ENCODE results near the gene LMF2. TPM values are rescaled to one million over a fixed set of nuclear protein-coding genes. Genes with fewer than 3 reads are reported as not detected.

The LMF2 gene
- total and polyA plus RNA-seq, 2 of the 8 experiments (the other 6 are each of a cell fraction or from before 2014, with no cell fraction given): 34.3 to 62.9 TPM

DNA sequence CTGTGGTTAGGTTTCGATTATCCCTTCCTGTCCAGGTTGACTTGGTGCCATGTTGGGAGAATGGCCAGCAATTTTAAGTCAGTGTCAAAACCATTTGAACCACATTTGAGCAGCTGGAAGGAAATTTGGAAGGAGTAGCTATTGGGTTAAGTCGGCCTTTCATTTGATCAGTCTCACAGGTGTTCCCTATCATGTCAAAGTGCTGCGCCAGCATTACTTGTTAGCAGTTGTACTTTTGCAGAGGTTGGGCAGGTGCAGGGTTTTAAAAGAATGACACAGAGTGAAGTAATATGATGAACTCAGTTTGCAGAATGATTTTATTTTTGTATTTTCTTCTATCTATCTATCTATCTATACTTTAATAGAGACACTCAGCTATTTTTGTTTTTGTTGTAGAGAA is 28.7 kb upstream of the LMF2 start:
- peaks cover 13 to 24% (median 21%) of the 10 kb centered on the region in 4 experiments for H3K27me3 ChIP-seq (replicated peaks in 1 of 4; ENCODE audit: control insufficient read depth in 3 of 4, extremely low read depth in 1 of 4, insufficient read depth in 3 of 4, low read length in 3 of 4)
- H3K79me2 ChIP-seq (ENCODE audit: control insufficient read depth in 1 of 2, insufficient read depth in 2 of 2, low read length in 2 of 2): no peaks in the 10 kb centered on the region
- TF ChIP-seq POLR2AphosphoS5 (IDR thresholded peaks at IDR 0.05; ENCODE audit: low read depth, low read length) (no peak), GABPA (IDR thresholded peaks at IDR 0.05; ENCODE audit: borderline replicate concordance, insufficient read depth, low read length) (no peak), RFX5 (IDR thresholded peaks at IDR 0.05; ENCODE audit: borderline replicate concordance, low read depth, low read length) (no peak), EZH2 (IDR thresholded peaks at IDR 0.05; ENCODE audit: low read depth, low read length, severe bottlenecking) (no peak)

More for the DNA sequence above, 28.7 kb upstream of the LMF2 start:
- no peak overlapping the region for H2BK15ac ChIP-seq (ENCODE audit: low read length)
- no peaks in the 10 kb centered on the region for H3K9me3 ChIP-seq (ENCODE audit: insufficient read depth in 2 of 2, low read depth in 1 of 2, low read length in 1 of 2)
- WGBS, 2 experiments (ENCODE audit: extremely low coverage in 1 of 2, insufficient coverage in 1 of 2, insufficient read length in 1 of 2, insufficient replicate concordance in 2 of 2, low coverage in 1 of 2, low lambda C conversion rate in 2 of 2, missing lambda C conversion rate in 1 of 2): 92% methylated on average over 3 of the region's 3 CpGs; no CpG with 5 or more reads in 1 of the 2 experiments
- no peak overlapping the region for H3K4ac ChIP-seq (replicated peaks; ENCODE audit: insufficient read length, low read depth, low read length)
- peaks cover 10% of the 10 kb centered on the region; the same call in 1 of the 2 replicates for H3K23me2 ChIP-seq (ENCODE audit: low read depth, low read length)
- H3K23ac ChIP-seq (ENCODE audit: insufficient read length): no peak overlapping the region
- H3K14ac ChIP-seq (ENCODE audit: insufficient read length): no peak overlapping the region
- H2BK120ac ChIP-seq (replicated peaks; ENCODE audit: low read depth, low read length): no peak overlapping the region
- no peak overlapping the region for H4K5ac ChIP-seq (ENCODE audit: insufficient read length, low read depth, low read length)
- H3K56ac ChIP-seq (replicated peaks; ENCODE audit: insufficient read length, low read depth, low read length): no peak overlapping the region
- H4K91ac ChIP-seq (replicated peaks; ENCODE audit: insufficient read length, low read length): no peak overlapping the region
- H2BK5ac ChIP-seq (ENCODE audit: low read depth, low read length): no peak overlapping the region
- H4K8ac ChIP-seq (ENCODE audit: extremely low read depth, insufficient read depth, low read length): no peak overlapping the region
- ChIA-PET POLR2A (ENCODE audit: partially characterized antibody) (no interaction called here), CTCF (ENCODE audit: partially characterized antibody) (interaction anchor here (1.0 to 6.6 kb wide), 6 partner anchors 9 to 160 kb away, joined by 3 to 36 read pairs (median 4); partner anchors contain the start of genes KLHDC7B and SCO2)
- H4K20me1 ChIP-seq (replicated peaks in 1 of 2; ENCODE audit: control insufficient read depth in 1 of 2, insufficient read depth in 2 of 2, low read length in 2 of 2): no peaks in the 10 kb centered on the region
- H2BK20ac ChIP-seq (ENCODE audit: low read length): no peak overlapping the region
- no peak overlapping the region for H3K27ac ChIP-seq (ENCODE audit: low read depth, low read length)
- H3K79me1 ChIP-seq (ENCODE audit: low read depth, low read length): no peaks in the 10 kb centered on the region
- FAIRE-seq: no peak
- H3K36me3 ChIP-seq (ENCODE audit: control insufficient read depth in 2 of 4, insufficient read depth in 4 of 4, low read length in 3 of 4): no peaks in the 10 kb centered on the region
- no peak overlapping the region for H3K4me2 ChIP-seq (ENCODE audit: insufficient read depth in 1 of 2, low read depth in 2 of 2, low read length in 2 of 2)
- no peak overlapping the region for H3K4me3 ChIP-seq (ENCODE audit: extremely low read depth in 1 of 4, insufficient read depth in 2 of 4, low read depth in 3 of 4, low read length in 4 of 4)
- DNase-seq (ENCODE audit: low read depth in 1 of 2, low spot score in 2 of 2): no peak
- no peak overlapping the region for H3K9ac ChIP-seq (replicated peaks in 1 of 4; ENCODE audit: extremely low read depth in 1 of 4, low read depth in 3 of 4, low read length in 3 of 4)
- H3K4me1 ChIP-seq (replicated peaks in 1 of 4; ENCODE audit: control insufficient read depth in 3 of 4, insufficient read depth in 4 of 4, low read length in 3 of 4): peaks cover 0 to 5% (median under 1%) of the 10 kb centered on the region in 4 experiments; a peak in 4 of 7 replicates
- H2AFZ ChIP-seq (ENCODE audit: low read length): no peak overlapping the region
- no peak overlapping the region for H2BK12ac ChIP-seq (ENCODE audit: low read depth, low read length)
- no peak overlapping the region for H3K18ac ChIP-seq (ENCODE audit: extremely low read depth, low read length)
- no peak overlapping the region for H2AK5ac ChIP-seq (ENCODE audit: low read depth, low read length)

Data from H1 (cell line).